Activated naive CD4-positive, alpha-beta T cell treated with anti-CD3 and anti-CD28 coated beads, Interleukin-2, amount 50 U/mL, for 16 hours (primary cell): ENCODE results near the gene C6orf89.

Experiments used
- DNase-seq: peaks from one replicate; pipeline ENCODE4 v3.0.0-alpha.2; 2020

The C6orf89 gene

GRCh38 chr6:36971921-36972673, 86.3 kb downstream of the C6orf89 start:
- DNase-seq: no peak

- no peak for DNase-seq
These were observed 87.4 kb downstream of the C6orf89 start for GRCh38 chr6:36973190-36973589.

GRCh38 chr6:36973647-36974046, 87.9 kb downstream of the C6orf89 start:
- DNase-seq: no peak

- DNase-seq: no peak
These were observed 89.7 kb downstream of the C6orf89 start for GRCh38 chr6:36975231-36976006.

GRCh38 chr6:36976007-36976264, 90.2 kb downstream of the C6orf89 start:
- DNase-seq: no peak

- no peak for DNase-seq
These were observed 90.8 kb downstream of the C6orf89 start for GRCh38 chr6:36976509-36976908.

- DNase-seq: no peak
These were observed 91.2 kb downstream of the C6orf89 start for GRCh38 chr6:36976931-36977330.

- no peak for DNase-seq
These were observed 91.8 kb downstream of the C6orf89 start for GRCh38 chr6:36977470-36977941.
